HepG2 (cell line): ENCODE data around the gene S1PR2. TPM values are rescaled to one million over a fixed set of nuclear protein-coding genes. Genes with fewer than 3 reads are reported as not detected.

ENCODE experiments used
- HDAC6 ChIP-seq: fragments of 200-600 bp; sonication (generic); IDR thresholded peaks from 2 replicates; pipeline ENCODE4 v1.7.0; 2017; ENCODE audit warnings: mild to moderate bottlenecking, antibody characterized with exemption, low read length, low read depth
- IKZF4 ChIP-seq: sonication (generic); formaldehyde crosslinking; IDR thresholded peaks from 2 replicates; pipeline ENCODE4 v1.5.1; 2020; ENCODE audit warnings: borderline replicate concordance, mild to moderate bottlenecking, low read depth, missing genetic modification reagents; ENCODE audit errors: not compliant biosample characterization
- PHF8 ChIP-seq: sonication (generic); formaldehyde crosslinking; IDR thresholded peaks from 2 replicates; pipeline ENCODE4 v1.5.0; 2020; ENCODE audit warnings: missing genetic modification reagents
- ZSCAN12 ChIP-seq: sonication (generic); formaldehyde crosslinking; IDR thresholded peaks from 2 replicates; pipeline ENCODE4 v1.9.0; 2021; ENCODE audit warnings: mild to moderate bottlenecking, missing genetic modification reagents
- polyA plus RNA-seq, 8 experiments: library from polyadenylated mRNA; depleted of rRNA in 3 of 8; stranded (reverse) in 7 of 8; unstranded in 1 of 8; fragments of >200 nt; fragmentation: Illumina TruSeq in 4 of 8; extraction: Trizol in 4 of 8; gene quantifications; 2 replicates each; pipeline versions ENCODE4 v1.2.1 to v1.2.3, GENCODE V29; 2011 to 2016; ENCODE audit warnings: low read depth in 4 of 8, missing spikeins in 1 of 8, mixed read lengths in 1 of 8; ENCODE audit not compliant: insufficient read depth in 1 of 8
- total RNA-seq, 5 experiments: library from RNA; depleted of rRNA; stranded (reverse); fragments of >200 nt; fragmentation: Illumina TruSeq; extraction: Trizol; gene quantifications; 2 replicates each; pipeline ENCODE4 v1.2.3, GENCODE V29; 2016; ENCODE audit warnings: low read depth in 1 of 5
- TF ChIP-seq, protein P1 (sequence below): IDR thresholded peaks from 2 replicates; pipeline ENCODE4 v1.4.0; 2020; ENCODE audit warnings: mild to moderate bottlenecking, missing genetic modification reagents
- TF ChIP-seq, protein P2 (sequence below): sonication (generic); formaldehyde crosslinking; IDR thresholded peaks from 2 replicates; pipeline ENCODE4 v1.4.0; 2020; ENCODE audit warnings: missing genetic modification reagents
- TF ChIP-seq, protein P3 (sequence below): sonication (generic); formaldehyde crosslinking; IDR thresholded peaks from 2 replicates; pipeline ENCODE4 v1.4.0; 2020; ENCODE audit warnings: mild to moderate bottlenecking, missing genetic modification reagents
- TF ChIP-seq, protein P4 (sequence below): sonication (generic); formaldehyde crosslinking; IDR thresholded peaks from 2 replicates; pipeline ENCODE4 v1.4.0; 2020; ENCODE audit warnings: mild to moderate bottlenecking, low read depth, missing genetic modification reagents
- TF ChIP-seq, protein P5 (sequence below): sonication (generic); formaldehyde crosslinking; IDR thresholded peaks from 2 replicates; pipeline ENCODE4 v1.5.1; 2020; ENCODE audit warnings: mild to moderate bottlenecking, missing genetic modification reagents, borderline replicate concordance

The S1PR2 gene
- total and polyA plus RNA-seq, 2 of the 13 experiments (the other 11 are each of a cell fraction or from before 2014, with no cell fraction given), result 0.91 to 1.3 TPM

DNA sequence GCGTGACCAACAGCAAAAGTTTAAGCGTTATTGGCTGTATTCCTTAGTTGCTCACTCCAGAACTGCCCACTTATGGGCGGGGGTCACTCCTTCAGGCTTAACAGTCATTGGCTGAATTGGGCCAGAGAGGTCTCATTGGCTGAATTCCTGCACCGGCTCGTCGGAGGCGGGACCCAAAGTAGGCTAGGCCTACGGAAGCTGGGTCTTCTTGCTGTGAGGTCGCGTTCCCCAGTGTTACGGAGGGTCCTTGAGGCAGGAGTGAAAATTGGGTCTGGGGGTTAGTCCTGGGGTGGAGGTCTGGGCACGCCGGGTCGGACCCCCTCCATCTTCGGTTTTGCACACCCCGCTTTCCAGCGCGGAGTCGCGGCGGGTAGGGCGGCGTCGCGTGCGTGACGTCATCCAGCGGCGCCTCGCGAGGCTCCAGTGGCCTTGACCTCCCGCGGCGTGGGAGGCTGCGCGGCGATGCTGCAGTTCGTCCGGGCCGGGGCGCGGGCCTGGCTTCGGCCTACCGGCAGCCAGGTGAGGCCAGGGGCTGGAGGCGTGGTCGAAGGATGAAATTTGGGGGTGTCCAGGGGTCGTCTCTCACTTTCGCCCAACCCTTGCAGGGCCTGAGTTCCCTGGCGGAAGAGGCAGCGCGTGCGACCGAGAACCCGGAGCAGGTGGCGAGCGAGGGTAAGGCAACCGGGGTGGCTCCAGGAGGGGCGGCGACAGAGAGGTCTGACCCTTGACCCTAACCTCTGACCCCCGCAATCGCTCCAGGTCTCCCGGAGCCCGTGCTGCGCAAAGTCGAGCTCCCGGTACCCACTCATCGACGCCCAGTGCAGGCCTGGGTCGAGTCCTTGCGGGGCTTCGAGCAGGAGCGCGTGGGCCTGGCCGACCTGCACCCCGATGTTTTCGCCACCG lies 20.9 kb upstream of the S1PR2 start, which contains the start of gene MRPL4 (continued):
- TF ChIP-seq IKZF4 (CRISPR knock-in tag) (peak; percentile 87), PHF8 (CRISPR knock-in tag) (peak; percentile 99), ZSCAN12 (CRISPR knock-in tag) (0 out of 2 replicates have a peak, but pooled peaks have one; percentile 34), HDAC6 (no peak)
- TF ChIP-seq, protein P1, sequence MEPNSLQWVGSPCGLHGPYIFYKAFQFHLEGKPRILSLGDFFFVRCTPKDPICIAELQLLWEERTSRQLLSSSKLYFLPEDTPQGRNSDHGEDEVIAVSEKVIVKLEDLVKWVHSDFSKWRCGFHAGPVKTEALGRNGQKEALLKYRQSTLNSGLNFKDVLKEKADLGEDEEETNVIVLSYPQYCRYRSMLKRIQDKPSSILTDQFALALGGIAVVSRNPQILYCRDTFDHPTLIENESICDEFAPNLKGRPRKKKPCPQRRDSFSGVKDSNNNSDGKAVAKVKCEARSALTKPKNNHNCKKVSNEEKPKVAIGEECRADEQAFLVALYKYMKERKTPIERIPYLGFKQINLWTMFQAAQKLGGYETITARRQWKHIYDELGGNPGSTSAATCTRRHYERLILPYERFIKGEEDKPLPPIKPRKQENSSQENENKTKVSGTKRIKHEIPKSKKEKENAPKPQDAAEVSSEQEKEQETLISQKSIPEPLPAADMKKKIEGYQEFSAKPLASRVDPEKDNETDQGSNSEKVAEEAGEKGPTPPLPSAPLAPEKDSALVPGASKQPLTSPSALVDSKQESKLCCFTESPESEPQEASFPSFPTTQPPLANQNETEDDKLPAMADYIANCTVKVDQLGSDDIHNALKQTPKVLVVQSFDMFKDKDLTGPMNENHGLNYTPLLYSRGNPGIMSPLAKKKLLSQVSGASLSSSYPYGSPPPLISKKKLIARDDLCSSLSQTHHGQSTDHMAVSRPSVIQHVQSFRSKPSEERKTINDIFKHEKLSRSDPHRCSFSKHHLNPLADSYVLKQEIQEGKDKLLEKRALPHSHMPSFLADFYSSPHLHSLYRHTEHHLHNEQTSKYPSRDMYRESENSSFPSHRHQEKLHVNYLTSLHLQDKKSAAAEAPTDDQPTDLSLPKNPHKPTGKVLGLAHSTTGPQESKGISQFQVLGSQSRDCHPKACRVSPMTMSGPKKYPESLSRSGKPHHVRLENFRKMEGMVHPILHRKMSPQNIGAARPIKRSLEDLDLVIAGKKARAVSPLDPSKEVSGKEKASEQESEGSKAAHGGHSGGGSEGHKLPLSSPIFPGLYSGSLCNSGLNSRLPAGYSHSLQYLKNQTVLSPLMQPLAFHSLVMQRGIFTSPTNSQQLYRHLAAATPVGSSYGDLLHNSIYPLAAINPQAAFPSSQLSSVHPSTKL (CRISPR knock-in tag), result peak; percentile 54
- TF ChIP-seq, protein P2, sequence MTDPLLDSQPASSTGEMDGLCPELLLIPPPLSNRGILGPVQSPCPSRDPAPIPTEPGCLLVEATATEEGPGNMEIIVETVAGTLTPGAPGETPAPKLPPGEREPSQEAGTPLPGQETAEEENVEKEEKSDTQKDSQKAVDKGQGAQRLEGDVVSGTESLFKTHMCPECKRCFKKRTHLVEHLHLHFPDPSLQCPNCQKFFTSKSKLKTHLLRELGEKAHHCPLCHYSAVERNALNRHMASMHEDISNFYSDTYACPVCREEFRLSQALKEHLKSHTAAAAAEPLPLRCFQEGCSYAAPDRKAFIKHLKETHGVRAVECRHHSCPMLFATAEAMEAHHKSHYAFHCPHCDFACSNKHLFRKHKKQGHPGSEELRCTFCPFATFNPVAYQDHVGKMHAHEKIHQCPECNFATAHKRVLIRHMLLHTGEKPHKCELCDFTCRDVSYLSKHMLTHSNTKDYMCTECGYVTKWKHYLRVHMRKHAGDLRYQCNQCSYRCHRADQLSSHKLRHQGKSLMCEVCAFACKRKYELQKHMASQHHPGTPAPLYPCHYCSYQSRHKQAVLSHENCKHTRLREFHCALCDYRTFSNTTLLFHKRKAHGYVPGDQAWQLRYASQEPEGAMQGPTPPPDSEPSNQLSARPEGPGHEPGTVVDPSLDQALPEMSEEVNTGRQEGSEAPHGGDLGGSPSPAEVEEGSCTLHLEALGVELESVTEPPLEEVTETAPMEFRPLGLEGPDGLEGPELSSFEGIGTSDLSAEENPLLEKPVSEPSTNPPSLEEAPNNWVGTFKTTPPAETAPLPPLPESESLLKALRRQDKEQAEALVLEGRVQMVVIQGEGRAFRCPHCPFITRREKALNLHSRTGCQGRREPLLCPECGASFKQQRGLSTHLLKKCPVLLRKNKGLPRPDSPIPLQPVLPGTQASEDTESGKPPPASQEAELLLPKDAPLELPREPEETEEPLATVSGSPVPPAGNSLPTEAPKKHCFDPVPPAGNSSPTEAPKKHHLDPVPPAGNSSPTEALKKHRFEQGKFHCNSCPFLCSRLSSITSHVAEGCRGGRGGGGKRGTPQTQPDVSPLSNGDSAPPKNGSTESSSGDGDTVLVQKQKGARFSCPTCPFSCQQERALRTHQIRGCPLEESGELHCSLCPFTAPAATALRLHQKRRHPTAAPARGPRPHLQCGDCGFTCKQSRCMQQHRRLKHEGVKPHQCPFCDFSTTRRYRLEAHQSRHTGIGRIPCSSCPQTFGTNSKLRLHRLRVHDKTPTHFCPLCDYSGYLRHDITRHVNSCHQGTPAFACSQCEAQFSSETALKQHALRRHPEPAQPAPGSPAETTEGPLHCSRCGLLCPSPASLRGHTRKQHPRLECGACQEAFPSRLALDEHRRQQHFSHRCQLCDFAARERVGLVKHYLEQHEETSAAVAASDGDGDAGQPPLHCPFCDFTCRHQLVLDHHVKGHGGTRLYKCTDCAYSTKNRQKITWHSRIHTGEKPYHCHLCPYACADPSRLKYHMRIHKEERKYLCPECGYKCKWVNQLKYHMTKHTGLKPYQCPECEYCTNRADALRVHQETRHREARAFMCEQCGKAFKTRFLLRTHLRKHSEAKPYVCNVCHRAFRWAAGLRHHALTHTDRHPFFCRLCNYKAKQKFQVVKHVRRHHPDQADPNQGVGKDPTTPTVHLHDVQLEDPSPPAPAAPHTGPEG (CRISPR knock-in tag), result peak; percentile 39; the same call in 1 of the 2 replicates
- TF ChIP-seq, protein P3, sequence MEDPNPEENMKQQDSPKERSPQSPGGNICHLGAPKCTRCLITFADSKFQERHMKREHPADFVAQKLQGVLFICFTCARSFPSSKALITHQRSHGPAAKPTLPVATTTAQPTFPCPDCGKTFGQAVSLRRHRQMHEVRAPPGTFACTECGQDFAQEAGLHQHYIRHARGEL (CRISPR knock-in tag), result no peak; the same call in 1 of the 2 replicates
- TF ChIP-seq, protein P4, sequence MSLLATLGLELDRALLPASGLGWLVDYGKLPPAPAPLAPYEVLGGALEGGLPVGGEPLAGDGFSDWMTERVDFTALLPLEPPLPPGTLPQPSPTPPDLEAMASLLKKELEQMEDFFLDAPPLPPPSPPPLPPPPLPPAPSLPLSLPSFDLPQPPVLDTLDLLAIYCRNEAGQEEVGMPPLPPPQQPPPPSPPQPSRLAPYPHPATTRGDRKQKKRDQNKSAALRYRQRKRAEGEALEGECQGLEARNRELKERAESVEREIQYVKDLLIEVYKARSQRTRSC, result no peak
- TF ChIP-seq, protein P5, sequence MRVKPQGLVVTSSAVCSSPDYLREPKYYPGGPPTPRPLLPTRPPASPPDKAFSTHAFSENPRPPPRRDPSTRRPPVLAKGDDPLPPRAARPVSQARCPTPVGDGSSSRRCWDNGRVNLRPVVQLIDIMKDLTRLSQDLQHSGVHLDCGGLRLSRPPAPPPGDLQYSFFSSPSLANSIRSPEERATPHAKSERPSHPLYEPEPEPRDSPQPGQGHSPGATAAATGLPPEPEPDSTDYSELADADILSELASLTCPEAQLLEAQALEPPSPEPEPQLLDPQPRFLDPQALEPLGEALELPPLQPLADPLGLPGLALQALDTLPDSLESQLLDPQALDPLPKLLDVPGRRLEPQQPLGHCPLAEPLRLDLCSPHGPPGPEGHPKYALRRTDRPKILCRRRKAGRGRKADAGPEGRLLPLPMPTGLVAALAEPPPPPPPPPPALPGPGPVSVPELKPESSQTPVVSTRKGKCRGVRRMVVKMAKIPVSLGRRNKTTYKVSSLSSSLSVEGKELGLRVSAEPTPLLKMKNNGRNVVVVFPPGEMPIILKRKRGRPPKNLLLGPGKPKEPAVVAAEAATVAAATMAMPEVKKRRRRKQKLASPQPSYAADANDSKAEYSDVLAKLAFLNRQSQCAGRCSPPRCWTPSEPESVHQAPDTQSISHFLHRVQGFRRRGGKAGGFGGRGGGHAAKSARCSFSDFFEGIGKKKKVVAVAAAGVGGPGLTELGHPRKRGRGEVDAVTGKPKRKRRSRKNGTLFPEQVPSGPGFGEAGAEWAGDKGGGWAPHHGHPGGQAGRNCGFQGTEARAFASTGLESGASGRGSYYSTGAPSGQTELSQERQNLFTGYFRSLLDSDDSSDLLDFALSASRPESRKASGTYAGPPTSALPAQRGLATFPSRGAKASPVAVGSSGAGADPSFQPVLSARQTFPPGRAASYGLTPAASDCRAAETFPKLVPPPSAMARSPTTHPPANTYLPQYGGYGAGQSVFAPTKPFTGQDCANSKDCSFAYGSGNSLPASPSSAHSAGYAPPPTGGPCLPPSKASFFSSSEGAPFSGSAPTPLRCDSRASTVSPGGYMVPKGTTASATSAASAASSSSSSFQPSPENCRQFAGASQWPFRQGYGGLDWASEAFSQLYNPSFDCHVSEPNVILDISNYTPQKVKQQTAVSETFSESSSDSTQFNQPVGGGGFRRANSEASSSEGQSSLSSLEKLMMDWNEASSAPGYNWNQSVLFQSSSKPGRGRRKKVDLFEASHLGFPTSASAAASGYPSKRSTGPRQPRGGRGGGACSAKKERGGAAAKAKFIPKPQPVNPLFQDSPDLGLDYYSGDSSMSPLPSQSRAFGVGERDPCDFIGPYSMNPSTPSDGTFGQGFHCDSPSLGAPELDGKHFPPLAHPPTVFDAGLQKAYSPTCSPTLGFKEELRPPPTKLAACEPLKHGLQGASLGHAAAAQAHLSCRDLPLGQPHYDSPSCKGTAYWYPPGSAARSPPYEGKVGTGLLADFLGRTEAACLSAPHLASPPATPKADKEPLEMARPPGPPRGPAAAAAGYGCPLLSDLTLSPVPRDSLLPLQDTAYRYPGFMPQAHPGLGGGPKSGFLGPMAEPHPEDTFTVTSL, result no peak
